Trophoblast cell (in vitro differentiated cells and primary cell): Measurements from ENCODE around the gene MYLK.

Source experiments
- DNase-seq, 2 donors: peaks; one replicate each; pipeline ENCODE4 v3.0.0-alpha.2; 2016
- H2AFZ ChIP-seq: 2 replicates; pipeline ENCODE4 v1.6.1; 2013; ENCODE audit warnings: low read length, moderate library complexity, mild to moderate bottlenecking; ENCODE audit not compliant: insufficient read depth, poor library complexity
- H2AK5ac ChIP-seq: 2 replicates; pipeline ENCODE4 v1.6.1; 2013; ENCODE audit warnings: mild to moderate bottlenecking, low read length
- H2BK120ac ChIP-seq: 2 replicates; pipeline ENCODE4 v1.6.1; 2013; ENCODE audit warnings: low read length, mild to moderate bottlenecking, moderate library complexity; ENCODE audit not compliant: insufficient read depth, poor library complexity
- H2BK12ac ChIP-seq: 2 replicates; pipeline ENCODE4 v1.6.1; 2013; ENCODE audit warnings: mild to moderate bottlenecking, low read length, moderate library complexity
- H2BK5ac ChIP-seq: 2 replicates; pipeline ENCODE4 v1.6.1; 2013; ENCODE audit warnings: low read length, low read depth, moderate library complexity, mild to moderate bottlenecking; ENCODE audit not compliant: poor library complexity
- H3K14ac ChIP-seq: 2 replicates; pipeline ENCODE4 v1.6.1; 2013; ENCODE audit warnings: mild to moderate bottlenecking, low read length
- H3K18ac ChIP-seq: 2 replicates; pipeline ENCODE4 v1.6.1; 2013; ENCODE audit warnings: mild to moderate bottlenecking, low read length
- H3K23ac ChIP-seq: 2 replicates; pipeline ENCODE4 v1.6.1; 2013; ENCODE audit warnings: low read length
- H3K27ac ChIP-seq: 2 replicates; pipeline ENCODE4 v1.5.1; 2013; ENCODE audit warnings: low read depth, mild to moderate bottlenecking, inconsistent platforms, low read length, moderate library complexity
- H3K27me3 ChIP-seq: 2 replicates; pipeline ENCODE4 v1.6.1; 2013; ENCODE audit warnings: inconsistent platforms, mild to moderate bottlenecking, low read length, moderate library complexity; ENCODE audit not compliant: insufficient read depth
- H3K36me3 ChIP-seq, 2 experiments: 1 replicate in 1 of 2; 2 replicates in 1 of 2; pipeline ENCODE4 v1.6.1; 2013; ENCODE audit warnings: low read length in 2 of 2, mild to moderate bottlenecking in 2 of 2, moderate library complexity in 1 of 2; ENCODE audit not compliant: insufficient read depth in 2 of 2, control insufficient read depth in 1 of 2
- H3K4ac ChIP-seq: 2 replicates; pipeline ENCODE4 v1.6.1; 2013; ENCODE audit warnings: low read depth, mild to moderate bottlenecking, low read length, moderate library complexity
- H3K4me1 ChIP-seq, 2 experiments: 1 replicate in 1 of 2; 2 replicates in 1 of 2; pipeline ENCODE4 v1.6.1; 2013; ENCODE audit warnings: low read length in 2 of 2, mild to moderate bottlenecking in 2 of 2, moderate library complexity in 1 of 2; ENCODE audit not compliant: insufficient read depth in 2 of 2, control insufficient read depth in 1 of 2
- H3K4me2 ChIP-seq: 2 replicates; pipeline ENCODE4 v1.6.1; 2013; ENCODE audit warnings: inconsistent platforms, mild to moderate bottlenecking, low read length, moderate library complexity
- H3K4me3 ChIP-seq: 2 replicates; pipeline ENCODE4 v1.5.1; 2013; ENCODE audit warnings: mild to moderate bottlenecking, low read depth, low read length, inconsistent platforms
- H3K79me1 ChIP-seq: one replicate; pipeline ENCODE4 v1.6.1; 2013; ENCODE audit warnings: low read length
- H3K79me2 ChIP-seq: 2 replicates; pipeline ENCODE4 v1.6.1; 2013; ENCODE audit warnings: low read length, mild to moderate bottlenecking; ENCODE audit not compliant: control insufficient read depth, insufficient read depth, poor library complexity
- H3K9ac ChIP-seq: 2 replicates; pipeline ENCODE4 v1.6.1; 2013; ENCODE audit warnings: mild to moderate bottlenecking, low read length
- H3K9me3 ChIP-seq: 2 replicates; pipeline ENCODE4 v1.6.1; 2013; ENCODE audit warnings: low read depth, mild to moderate bottlenecking, control low read depth, inconsistent platforms, low read length; ENCODE audit not compliant: insufficient read depth
- H4K12ac ChIP-seq: 2 replicates; pipeline ENCODE4 v1.6.1; 2013; ENCODE audit warnings: low read depth, mild to moderate bottlenecking, low read length, moderate library complexity
- H4K8ac ChIP-seq: 2 replicates; pipeline ENCODE4 v1.6.1; 2013; ENCODE audit warnings: low read depth, mild to moderate bottlenecking, low read length, moderate library complexity
- H4K91ac ChIP-seq: one replicate; pipeline ENCODE4 v1.6.1; 2013; ENCODE audit warnings: low read depth, mild to moderate bottlenecking, low read length, moderate library complexity
- WGBS: extraction: QIAGEN DNeasy Blood & Tissue Kit; methylation state at CpG from one replicate; pipeline ENCODE4 v1.1.7; 2013; ENCODE audit warnings: missing lambda C conversion rate; ENCODE audit not compliant: insufficient read length, insufficient coverage; ENCODE audit errors: extremely low coverage; 5-methylcytosine and 5-hydroxymethylcytosine counted together

Gene MYLK

DNA sequence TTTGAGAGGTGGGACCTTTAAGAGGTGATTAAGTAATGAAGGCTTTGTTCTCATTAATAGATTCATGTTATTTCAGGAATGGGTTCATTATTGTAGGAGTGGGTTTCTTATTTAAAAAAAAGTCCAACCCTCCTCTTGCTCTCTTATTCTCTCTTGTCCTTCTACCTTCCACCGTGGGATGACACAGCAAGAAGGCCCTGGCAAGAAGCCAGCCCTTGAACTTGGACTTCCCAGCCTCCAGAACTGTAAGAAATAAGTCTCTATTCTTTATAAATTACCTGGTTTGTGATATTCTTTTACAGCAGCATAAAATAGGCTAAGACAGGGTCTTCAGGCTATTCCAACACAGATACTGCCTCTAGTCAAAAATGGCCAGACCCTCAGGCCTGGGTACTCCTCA is 62.2 kb downstream of the MYLK start:
- H3K4me1 ChIP-seq, result no peaks in the 10 kb centered on the region
- H4K8ac ChIP-seq, result no peak overlapping the region
- peaks cover 0 to 10% of the 10 kb centered on the region in 2 experiments for H3K36me3 ChIP-seq
- H4K12ac ChIP-seq, result no peak overlapping the region
- WGBS, result no CpG with 5 or more reads among the region's 1 CpG
- H2AK5ac ChIP-seq, result no peak overlapping the region
- H3K9ac ChIP-seq, result no peak overlapping the region
- H3K4me2 ChIP-seq, result no peak overlapping the region
- H3K18ac ChIP-seq, result no peak overlapping the region
- H3K23ac ChIP-seq, result no peak overlapping the region
- H2AFZ ChIP-seq, result no peak overlapping the region
- no peak overlapping the region for H2BK12ac ChIP-seq
- H3K27me3 ChIP-seq, result no peaks in the 10 kb centered on the region
- peaks cover 17% of the 10 kb centered on the region for H3K9me3 ChIP-seq
- H2BK5ac ChIP-seq, result no peak overlapping the region
- no peak overlapping the region for H4K91ac ChIP-seq
- no peaks in the 10 kb centered on the region for H3K79me2 ChIP-seq
- no peak overlapping the region for H3K4ac ChIP-seq
- no peak for DNase-seq
- H3K14ac ChIP-seq, result no peak overlapping the region
- H3K4me3 ChIP-seq, result no peak overlapping the region
- no peaks in the 10 kb centered on the region for H3K79me1 ChIP-seq
- H3K27ac ChIP-seq, result no peak overlapping the region
- H2BK120ac ChIP-seq, result no peak overlapping the region

- Histone ChIP-seq H3K4me2 (no peak overlapping the region), H3K36me3 (peaks cover 0 to 6% of the 10 kb centered on the region in 2 experiments), H3K23ac (no peak overlapping the region), H3K27ac (no peak overlapping the region), H3K9ac (no peak overlapping the region), H3K9me3 (peaks cover 5% of the 10 kb centered on the region), H3K4ac (no peak overlapping the region), H3K79me1 (no peaks in the 10 kb centered on the region), H2AK5ac (no peak overlapping the region), H4K91ac (no peak overlapping the region), H3K14ac (no peak overlapping the region), H3K27me3 (no peaks in the 10 kb centered on the region), H3K79me2 (no peaks in the 10 kb centered on the region), H3K18ac (no peak overlapping the region), H4K8ac (no peak overlapping the region), H2BK12ac (no peak overlapping the region), H3K4me1 (no peaks in the 10 kb centered on the region), H4K12ac (no peak overlapping the region), H3K4me3 (no peak overlapping the region), H2BK5ac (no peak overlapping the region), H2BK120ac (no peak overlapping the region), H2AFZ (no peak overlapping the region)
- DNase-seq, result no peak
- WGBS, result no CpG with 5 or more reads among the region's 1 CpG
Observed at GRCh38 chr3:123819949-123820348, 64.2 kb downstream of the MYLK start.

DNA sequence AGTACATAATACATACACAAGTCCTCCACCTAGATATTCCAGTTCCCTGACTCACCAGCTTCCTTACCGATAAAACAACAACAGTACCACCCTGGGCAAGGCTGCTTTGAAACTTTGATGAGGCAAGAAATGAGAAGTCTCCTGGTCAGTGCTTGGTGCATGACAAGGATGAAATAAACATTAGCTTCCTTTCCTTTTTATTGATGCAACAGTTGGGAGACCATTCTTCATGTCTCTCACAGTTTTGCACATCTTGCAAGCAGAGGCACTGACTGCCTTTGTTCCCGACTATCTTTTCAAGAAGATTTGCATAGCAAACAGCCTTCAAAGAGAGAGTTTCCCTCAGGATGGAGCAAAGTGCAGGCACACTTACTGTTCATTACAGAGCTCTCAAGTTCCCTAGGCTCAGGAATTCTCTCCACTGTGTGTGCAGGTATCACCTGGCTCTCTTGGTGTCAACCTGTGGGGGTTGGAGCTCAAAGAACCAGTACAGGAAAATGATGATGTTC is 65.2 kb downstream of the MYLK start:
- Histone ChIP-seq H2BK120ac (no peak overlapping the region), H2BK12ac (no peak overlapping the region), H3K4me3 (no peak overlapping the region), H3K14ac (no peak overlapping the region), H2AFZ (no peak overlapping the region), H3K18ac (no peak overlapping the region), H3K4me2 (no peak overlapping the region), H4K12ac (no peak overlapping the region), H3K27me3 (no peaks in the 10 kb centered on the region), H4K8ac (no peak overlapping the region), H3K4ac (no peak overlapping the region), H3K9ac (no peak overlapping the region), H3K4me1 (no peaks in the 10 kb centered on the region), H3K36me3 (peaks cover 0 to 6% of the 10 kb centered on the region in 2 experiments), H3K23ac (no peak overlapping the region), H2BK5ac (no peak overlapping the region), H3K27ac (no peak overlapping the region), H3K79me1 (no peaks in the 10 kb centered on the region), H3K79me2 (no peaks in the 10 kb centered on the region), H4K91ac (no peak overlapping the region), H3K9me3 (peaks cover 5% of the 10 kb centered on the region), H2AK5ac (no peak overlapping the region)
- no CpG with 5 or more reads among the region's 2 CpGs for WGBS
- no peak for DNase-seq

GRCh38 chr3:123818324-123818920 is 65.7 kb downstream of the MYLK start:
- H3K23ac ChIP-seq, result no peak overlapping the region
- no peaks in the 10 kb centered on the region for H3K4me1 ChIP-seq
- no peak overlapping the region for H2BK120ac ChIP-seq
- H3K27ac ChIP-seq, result no peak overlapping the region
- no peak overlapping the region for H3K4me2 ChIP-seq
- no peaks in the 10 kb centered on the region for H3K27me3 ChIP-seq
- WGBS, result no CpG with 5 or more reads among the region's 5 CpGs
- H3K4me3 ChIP-seq, result no peak overlapping the region
- H2BK12ac ChIP-seq, result no peak overlapping the region
- no peak overlapping the region for H3K14ac ChIP-seq
- H3K79me2 ChIP-seq, result no peaks in the 10 kb centered on the region
- H2AFZ ChIP-seq, result no peak overlapping the region
- no peak overlapping the region for H4K8ac ChIP-seq
- no peak overlapping the region for H3K18ac ChIP-seq
- H3K4ac ChIP-seq, result no peak overlapping the region
- H3K36me3 ChIP-seq, result peaks cover 0 to 6% of the 10 kb centered on the region in 2 experiments
- H2AK5ac ChIP-seq, result no peak overlapping the region
- no peak overlapping the region for H3K9ac ChIP-seq
- H4K12ac ChIP-seq, result no peak overlapping the region
- H2BK5ac ChIP-seq, result no peak overlapping the region
- H4K91ac ChIP-seq, result no peak overlapping the region
- DNase-seq, result no peak
- no peaks in the 10 kb centered on the region for H3K79me1 ChIP-seq
- peaks cover 2% of the 10 kb centered on the region for H3K9me3 ChIP-seq
